HG03196 (cell line): ENCODE data around the gene BTBD8.

Experiments used
- ATAC-seq: cut with Tn5 transposase; IDR thresholded peaks from one replicate; pipeline ENCODE4 v1.9.1; 2021; ENCODE audit not compliant: unreplicated experiment

BTBD8 gene

DNA sequence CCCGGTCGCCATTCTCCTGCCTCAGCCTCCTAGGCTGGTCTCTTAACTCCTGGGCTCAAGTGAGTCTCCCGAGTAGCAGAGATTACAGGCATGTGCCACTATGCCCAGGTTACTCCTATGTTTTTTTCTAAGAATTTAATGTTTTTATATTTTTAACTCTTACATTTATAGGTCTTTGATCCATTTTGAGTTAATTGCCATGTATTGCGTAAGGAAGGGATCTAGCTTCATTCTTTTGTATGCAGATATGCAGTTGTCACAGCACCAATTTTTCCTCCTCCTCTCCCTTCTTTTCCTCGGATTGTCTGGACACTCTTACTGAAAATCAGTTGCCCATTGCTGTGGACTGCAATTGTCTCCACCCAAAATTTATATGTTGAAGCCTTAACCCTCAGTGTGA lies 11.5 kb downstream of the BTBD8 start:
- no peak for ATAC-seq

DNA sequence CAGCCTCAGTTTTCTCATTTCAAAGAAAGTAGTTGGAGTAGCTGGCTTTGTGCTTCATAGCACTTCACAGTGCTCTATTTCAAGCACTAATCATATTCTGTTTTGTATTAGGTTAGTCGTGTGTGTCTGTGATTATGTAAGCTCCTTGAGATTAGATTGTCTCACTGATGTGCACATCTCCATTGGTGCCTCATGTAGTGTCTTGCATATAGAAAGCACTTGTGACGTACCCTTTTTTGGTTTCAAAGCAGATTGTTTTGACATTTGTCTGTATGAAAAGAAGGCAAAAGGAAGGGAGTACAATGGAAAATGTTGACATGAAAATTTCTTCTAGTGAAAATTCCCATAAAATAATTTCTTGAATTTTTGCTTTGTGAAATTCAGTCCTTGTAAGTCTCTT lies 13.9 kb downstream of the BTBD8 start:
- no peak for ATAC-seq

DNA sequence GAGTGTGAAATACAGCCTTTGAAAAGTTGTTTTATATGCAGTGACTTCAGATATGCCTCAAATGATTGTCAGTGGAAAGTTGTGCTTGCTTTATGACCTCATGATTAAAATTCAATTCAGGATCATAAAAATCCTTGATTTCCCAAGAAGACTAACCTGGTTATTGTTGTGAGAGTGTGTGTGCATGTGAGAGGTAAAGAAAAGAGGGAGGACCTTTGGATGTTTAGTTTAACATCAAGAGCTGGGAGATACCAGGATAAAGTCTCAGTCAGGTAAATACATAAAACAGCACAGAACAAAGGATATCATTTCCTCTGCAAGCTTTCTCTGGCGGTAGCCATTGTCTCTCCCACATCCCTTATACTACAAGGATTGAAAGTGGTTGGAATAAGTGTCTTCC lies 14.4 kb downstream of the BTBD8 start:
- ATAC-seq: no peak

DNA sequence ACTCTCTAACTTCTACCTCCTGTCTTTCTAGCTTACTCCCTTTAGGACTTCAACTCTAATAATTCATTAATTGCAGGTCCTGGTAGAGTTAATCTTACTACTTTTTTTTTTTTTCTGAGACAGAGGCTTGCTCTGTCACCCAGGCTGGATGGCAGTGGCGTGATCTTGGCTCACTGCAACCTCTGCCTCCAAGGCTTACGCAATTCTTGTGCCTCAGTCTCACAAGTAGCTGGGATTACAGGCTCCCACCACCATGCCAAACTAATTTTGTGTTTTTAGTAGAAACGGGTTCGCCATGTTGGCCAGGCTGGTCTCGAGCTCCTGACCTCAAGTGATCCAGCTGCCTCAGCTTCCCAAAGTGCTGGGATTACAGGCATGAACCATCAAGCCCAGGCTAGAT lies 15.7 kb downstream of the BTBD8 start:
- no peak for ATAC-seq

DNA sequence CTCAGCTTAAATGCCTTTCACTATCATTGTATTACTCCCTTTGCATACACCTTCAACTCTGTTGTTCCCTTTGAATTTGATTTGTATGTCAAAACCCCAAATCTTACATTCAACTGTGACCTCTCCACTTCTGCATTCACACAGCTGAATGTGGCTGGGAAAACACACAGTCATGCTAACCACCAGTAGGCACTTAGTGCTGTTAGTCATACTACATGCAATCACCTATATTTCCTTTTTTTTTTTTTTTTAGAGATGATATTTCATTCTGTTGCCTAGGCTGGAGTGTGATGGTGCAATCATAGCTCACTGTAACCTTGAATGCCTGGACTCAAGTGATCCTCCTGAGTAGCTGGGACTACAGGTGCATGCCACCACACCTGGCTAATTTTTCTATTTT lies 16.2 kb downstream of the BTBD8 start:
- no peak for ATAC-seq

DNA sequence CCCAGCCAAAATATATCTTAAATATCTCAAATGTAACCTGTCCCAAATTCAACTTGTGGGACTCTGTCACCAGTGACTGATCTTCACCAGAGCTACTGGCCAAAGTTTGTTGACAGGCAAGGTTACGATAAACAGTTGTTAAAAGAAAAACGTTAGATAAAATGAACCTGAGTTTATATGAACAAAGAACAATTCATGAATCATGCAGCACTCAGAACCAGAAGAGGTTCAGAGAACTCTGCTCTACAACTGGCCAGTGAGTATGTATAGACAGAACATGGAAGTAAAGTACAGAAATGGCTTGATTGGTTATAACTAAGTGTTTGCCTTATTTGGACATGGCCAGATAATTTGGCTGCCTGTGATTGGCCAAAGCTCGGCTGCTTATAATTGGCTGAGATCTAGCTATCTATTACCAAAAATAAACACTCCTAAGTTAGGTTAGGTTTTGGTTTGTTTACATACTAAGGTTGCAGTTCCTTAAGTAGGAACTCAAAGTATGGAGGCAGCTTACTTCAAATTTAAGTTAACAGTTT lies 25.5 kb downstream of the BTBD8 start:
- ATAC-seq: no peak

DNA sequence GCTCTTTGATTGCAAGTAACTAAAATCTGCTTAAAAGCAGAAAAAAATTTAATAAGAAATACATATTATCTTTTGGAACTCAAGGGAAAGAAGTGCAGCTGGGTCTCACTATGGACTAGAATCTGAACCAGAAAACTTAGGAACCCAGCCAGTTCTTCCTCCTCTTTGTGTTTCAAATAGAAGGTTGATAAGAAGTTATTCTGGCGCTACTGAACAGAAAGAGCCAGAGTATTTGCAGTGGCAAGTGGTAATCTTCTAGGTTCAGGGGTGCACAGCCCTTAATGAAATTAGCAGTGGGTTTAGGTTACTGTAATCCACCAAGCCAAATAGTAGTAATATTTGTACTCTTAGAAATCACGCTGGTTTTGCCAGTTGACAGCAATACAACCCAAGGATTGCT lies 28.5 kb downstream of the BTBD8 start:
- ATAC-seq: no peak

DNA sequence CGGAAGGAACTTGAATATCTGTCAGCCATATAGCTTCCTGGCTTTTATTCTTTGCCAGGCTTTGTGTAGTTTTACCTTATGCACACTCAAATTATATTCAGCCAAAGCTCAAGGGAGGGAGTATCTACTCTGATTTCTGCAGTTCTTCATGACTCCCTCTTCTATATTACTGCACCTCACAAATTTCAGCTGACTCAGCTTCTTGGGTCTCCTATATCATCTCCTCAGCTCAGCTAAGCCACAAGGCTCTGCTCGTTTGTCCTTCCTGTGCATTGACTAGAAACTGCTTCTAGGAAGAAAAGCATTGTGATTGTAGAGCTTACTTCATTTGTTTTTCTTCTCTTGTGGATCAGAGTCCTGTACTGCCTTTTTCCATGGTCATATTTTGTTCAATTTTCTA lies 37.4 kb downstream of the BTBD8 start:
- ATAC-seq: no peak

DNA sequence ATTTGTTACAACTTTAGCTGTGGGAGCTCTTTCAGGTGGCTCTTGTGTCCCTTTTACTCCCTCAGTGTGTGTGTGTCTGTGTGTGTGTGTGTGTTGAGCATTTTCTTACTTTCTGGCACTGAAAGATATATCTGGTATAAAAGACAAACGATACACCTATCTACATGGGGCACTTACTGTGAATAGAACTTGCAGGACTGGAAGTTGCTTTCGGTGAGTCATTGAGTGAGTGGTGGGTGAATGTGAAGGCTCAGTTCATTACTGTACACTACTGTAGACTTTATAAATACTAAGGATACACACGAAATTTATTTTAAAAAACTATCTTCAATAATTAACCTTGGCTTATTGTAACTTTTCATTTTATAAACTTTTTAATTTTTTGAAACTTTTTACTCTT lies 38.7 kb downstream of the BTBD8 start:
- no peak for ATAC-seq

DNA sequence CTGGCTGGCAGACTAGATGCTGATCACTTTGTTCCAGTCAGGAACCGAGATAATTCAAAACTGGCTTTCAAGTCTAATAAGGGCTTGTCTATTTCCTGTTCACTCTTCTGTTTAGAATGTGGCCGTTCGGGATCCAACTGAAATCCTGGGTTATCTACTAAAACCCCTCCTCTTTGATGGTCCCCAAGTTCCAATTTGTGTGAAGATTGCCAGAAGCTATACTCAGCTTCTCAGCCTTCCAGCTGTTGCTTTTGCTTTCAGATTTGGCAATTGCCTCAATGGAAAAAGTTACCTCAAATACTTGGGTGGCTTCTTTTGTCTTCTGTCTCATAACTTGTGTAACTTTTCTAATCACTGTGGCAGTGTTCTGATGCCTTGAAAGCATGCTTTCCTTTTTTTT lies 43.7 kb downstream of the BTBD8 start:
- ATAC-seq: no peak

DNA sequence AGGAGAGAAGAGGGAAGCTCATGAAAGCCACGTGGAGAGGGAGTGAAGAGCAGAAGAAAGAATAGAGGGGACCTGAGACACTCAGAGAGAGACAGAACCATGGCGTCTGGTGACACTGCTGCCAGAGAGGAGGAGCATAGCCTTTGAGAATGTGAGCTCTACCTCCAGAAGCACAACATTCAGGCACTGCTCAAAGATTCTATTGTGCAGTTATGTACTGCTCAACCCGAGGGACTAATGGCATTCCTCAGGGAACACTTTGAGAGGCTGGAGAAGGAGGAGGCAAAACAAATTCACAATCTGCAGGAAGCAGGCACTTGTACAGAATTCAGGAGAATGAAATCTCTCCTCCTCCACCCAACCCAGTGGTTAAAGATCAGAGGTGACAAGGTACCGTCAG lies 45.1 kb downstream of the BTBD8 start:
- ATAC-seq: no peak

DNA sequence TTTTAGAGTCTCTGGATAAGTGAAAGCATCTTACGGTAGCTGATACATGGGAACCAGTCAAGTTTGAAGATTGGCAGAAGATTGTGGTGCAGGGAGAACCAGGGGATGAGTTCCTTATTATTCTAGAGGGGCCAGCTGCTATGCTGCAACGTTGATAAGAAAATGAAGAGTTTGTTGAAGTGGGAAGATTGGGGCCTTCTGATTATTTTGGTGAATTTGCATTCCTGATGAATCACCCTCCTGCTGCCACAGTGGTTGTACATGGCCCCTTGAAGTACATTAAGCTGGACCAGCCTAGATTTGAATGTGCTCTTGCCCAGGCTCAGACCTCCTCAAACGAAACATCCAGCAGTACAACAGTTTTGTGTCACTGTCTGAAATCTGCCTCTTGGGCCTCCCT lies 45.9 kb downstream of the BTBD8 start:
- ATAC-seq: no peak

DNA sequence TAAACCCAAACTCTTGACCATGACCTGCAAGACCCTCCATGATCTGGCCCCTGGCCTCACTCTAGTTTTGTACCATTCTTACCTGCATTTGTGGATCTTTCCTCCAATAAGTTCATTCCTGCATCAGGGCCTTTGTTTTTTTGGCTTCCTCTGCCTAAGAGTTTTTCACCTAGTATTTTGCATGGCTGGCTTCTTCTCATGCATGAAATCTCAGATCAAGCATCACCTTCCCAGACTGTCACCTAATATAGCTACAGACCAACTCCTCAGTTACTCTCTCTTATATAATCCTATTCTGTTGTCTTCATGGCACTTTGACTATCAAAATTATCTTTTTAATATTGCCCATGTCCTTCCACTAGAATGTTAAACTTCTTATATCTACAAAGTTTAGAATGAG lies 54.2 kb downstream of the BTBD8 start:
- ATAC-seq: no peak

DNA sequence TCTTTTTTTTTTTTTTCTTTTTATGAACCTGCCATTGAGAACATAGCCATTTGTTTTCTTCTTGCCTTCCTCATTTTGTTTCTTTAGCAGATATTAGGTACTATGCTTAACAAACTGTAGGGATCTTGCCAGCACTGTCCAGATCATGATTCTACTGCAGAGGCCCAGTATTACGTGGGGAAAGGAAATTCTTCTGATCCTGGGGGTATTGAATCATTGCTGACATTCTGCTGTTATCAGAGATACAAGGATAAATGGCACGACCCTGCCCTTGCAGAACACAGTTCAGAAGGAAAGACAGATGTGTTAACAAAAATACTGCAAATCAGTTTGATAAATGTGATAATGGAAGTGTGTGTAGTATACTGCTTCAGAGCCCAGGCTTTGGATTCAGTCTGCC lies 56.2 kb downstream of the BTBD8 start:
- no peak for ATAC-seq

DNA sequence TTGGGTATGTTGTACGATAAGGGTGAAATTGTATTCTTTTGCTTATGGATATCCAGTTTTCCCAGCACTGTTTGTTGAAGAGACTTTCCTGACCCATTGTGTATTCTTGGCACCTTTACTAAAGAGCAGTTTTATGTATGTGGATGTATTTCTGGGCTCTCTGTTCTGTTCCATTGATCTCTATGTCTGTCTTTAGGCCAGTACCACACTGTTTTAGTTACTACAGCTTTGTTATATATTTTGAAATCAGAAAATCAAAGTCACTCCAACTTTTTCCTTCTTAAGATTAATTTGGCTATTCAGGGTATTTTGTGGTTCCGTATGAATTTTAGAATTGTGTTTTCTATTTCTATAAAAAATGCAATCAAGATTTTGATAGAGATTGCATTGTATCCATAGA lies 74.8 kb downstream of the BTBD8 start:
- no peak for ATAC-seq

DNA sequence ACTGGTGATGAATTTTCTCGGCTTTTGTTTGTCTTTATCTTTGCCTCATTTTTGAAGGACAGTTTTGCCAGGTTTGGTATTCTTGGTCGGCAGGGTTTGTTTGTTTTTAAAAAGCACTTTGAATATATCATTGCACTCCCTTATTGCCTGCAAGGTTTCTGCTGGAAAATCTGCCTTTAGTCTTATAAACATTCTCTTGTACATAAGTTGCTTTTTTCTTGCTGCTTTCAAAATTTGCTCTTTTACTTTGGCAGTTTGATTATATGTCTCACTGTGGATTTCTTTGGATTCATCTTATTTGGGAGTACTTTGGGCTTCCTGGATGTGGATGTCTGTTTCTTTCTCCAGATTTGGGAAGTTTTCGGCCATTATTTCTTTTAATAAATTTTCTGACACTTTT lies 79.4 kb downstream of the BTBD8 start:
- ATAC-seq: no peak

DNA sequence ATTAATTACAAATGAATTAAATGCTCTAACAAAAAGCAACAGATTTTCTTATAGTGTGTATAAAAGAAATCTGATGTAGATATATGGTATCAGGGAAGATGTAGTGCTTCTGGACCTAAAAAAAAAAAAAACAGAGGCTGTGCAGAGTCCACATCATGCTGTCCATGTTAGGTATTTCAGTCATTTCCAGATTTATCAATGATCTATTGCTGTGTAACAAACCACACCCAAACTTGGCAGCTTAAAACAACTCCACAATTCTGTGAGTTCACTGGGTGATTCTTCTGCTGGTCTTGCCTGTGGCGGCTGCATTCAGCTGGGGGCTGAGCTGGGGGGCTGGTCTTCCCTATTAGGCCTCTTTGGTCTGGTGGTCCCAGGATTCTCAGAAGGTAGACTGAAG lies 85.2 kb downstream of the BTBD8 start:
- no peak for ATAC-seq

DNA sequence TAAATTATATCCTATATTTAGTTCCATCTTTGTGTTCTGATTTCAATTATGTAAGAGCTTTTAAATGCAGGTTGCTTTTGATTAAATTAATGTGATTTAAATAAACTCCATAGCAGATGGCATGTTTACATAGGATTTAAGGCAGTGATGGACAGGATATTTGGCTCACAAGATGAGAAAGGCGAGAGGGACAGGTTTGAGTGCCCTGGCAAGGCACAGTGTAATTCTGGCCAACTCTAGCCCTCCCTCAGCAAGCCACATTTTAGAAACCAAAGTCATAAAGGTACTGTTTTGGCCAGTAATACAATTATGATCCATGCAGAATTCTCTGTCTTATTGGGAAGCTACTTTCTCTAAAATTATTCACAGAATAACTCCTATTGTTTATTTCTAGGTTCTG lies 87.0 kb downstream of the BTBD8 start:
- ATAC-seq: no peak

DNA sequence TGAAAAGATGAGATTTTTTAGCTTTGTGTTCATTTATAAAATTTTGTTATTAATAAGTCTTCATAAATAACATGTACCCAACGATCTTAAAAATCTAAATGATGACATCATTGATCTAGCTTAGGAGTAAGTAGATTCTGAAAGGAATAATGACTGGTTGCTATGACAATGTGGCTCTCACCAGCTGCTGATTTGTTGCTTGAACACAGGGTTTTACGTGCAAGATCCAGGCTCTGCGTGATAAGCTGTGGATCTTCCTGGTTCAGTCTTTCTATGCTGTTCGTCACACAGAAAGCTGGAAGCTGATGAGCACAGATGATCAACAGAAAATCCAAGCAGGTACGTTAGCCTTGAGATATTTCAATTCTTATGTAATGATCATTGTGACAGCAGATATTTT lies 88.5 kb downstream of the BTBD8 start:
- no peak for ATAC-seq

DNA sequence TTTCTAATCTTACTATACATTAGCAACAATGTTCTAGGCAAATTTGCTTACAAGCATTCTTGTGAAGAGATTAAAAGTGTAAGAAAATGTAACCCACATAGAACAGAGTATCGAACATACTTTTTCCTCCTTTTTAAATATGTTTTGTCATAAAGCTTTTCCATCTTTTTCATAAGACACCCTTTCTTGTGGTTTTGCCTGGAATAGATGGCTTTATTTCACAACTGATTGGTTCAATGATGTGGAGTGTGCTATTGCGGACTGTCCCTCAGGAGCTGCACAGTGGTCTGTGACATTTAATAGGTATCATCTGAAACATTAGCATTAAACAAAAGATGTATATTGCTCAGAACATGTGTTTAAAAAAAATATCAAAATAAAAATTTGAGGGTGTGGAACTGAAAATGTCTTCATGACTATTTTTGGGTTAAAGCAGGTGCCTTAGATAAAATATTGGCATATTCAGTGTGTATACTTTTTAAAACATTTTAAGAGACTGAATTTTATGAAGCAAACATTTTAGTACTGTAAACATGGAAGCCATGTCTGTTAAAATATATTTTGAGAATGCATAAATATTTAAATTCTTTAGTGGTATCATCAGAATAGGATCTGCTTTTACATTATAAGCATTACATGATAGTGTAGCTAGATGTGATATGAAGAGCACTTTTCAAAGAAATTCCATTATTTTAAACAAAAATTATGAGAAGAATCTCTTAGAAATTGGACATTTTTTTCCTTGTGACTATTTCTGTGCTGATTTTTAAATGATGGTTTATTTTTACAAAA lies 89.3 kb downstream of the BTBD8 start:
- ATAC-seq: no peak

DNA sequence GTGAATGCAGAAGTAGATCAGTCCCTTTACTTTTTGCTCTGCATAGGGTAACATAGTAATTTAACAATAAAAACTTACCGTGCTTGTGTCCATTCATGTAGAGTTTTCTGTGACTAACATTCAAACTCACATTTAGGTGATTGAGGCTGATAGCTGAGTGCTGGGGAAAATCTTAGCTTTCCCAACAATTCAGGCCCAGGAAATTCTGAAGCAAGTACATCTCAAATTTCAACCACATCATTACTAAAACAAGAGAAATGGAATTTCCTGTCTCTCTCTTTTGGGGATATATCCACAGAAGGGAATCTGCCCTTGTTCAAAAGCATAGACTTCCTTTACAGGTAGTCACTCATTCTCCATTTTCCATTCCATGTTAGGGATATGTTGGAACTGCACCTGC lies 104.5 kb downstream of the BTBD8 start:
- no peak for ATAC-seq

DNA sequence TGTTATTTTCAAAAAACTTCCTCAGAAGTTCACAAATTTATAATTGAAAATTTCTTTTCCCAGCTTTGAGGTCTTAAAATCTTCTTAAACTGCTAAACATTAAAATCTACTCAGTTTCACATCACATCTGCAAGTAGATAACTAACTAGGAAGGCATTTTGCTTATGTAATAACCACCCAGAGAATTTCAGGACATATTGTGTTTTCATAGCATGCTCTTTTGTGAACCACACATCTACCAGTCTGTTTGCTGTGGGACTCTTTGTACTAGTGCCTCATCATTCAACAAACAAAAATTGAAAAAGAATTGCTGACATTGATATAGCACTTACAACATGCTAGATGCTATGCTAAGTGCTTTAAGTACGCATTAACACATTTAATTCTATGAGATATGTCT lies 105.9 kb downstream of the BTBD8 start:
- ATAC-seq: no peak
